Activated gamma-delta T cell treated with anti-CD3 and anti-CD28 coated beads, Interleukin-2, amount 50 U/mL, for 16 hours (primary cell): ENCODE measurements around the gene WFDC1.

Source experiments
- DNase-seq: peaks from one replicate; pipeline ENCODE4 v3.0.0-alpha.2; 2020; ENCODE audit warnings: low read depth

The WFDC1 gene

GRCh38 chr16:84351630-84352029, 57.0 kb downstream of the WFDC1 start:
- no peak for DNase-seq

GRCh38 chr16:84354306-84354705, 59.6 kb downstream of the WFDC1 start:
- no peak for DNase-seq

- DNase-seq: no peak
Measured at GRCh38 chr16:84355149-84355548, 60.5 kb downstream of the WFDC1 start.

GRCh38 chr16:84356176-84356575, 61.5 kb downstream of the WFDC1 start:
- DNase-seq: no peak

GRCh38 chr16:84356591-84357116, 62.0 kb downstream of the WFDC1 start:
- no peak for DNase-seq

GRCh38 chr16:84357191-84357651, 62.5 kb downstream of the WFDC1 start:
- DNase-seq: no peak

GRCh38 chr16:84358601-84359295, 64.1 kb downstream of the WFDC1 start:
- no peak for DNase-seq

GRCh38 chr16:84359326-84359725, 64.6 kb downstream of the WFDC1 start:
- no peak for DNase-seq

GRCh38 chr16:84360170-84360569, 65.5 kb downstream of the WFDC1 start:
- no peak for DNase-seq

GRCh38 chr16:84360748-84361147, 66.1 kb downstream of the WFDC1 start:
- DNase-seq: no peak

GRCh38 chr16:84361546-84361945, 66.9 kb downstream of the WFDC1 start:
- no peak for DNase-seq

GRCh38 chr16:84362471-84362941, 67.8 kb downstream of the WFDC1 start:
- DNase-seq: no peak

- no peak for DNase-seq
Measured at GRCh38 chr16:84366208-84366607, 71.5 kb downstream of the WFDC1 start.

GRCh38 chr16:84367297-84367680, 72.6 kb downstream of the WFDC1 start:
- no peak for DNase-seq

- DNase-seq: no peak
Measured at GRCh38 chr16:84367750-84368307, 73.2 kb downstream of the WFDC1 start.

GRCh38 chr16:84368308-84368996, 73.8 kb downstream of the WFDC1 start, which contains the start of gene ATP2C2:
ATP2C2 (plus strand) TSS chr16:84368538; CDS start chr16:84368616, 78 bp downstream.
- DNase-seq: no peak

- DNase-seq: no peak
Measured at GRCh38 chr16:84369105-84369504, 74.4 kb downstream of the WFDC1 start.

GRCh38 chr16:84369938-84370627, 75.4 kb downstream of the WFDC1 start:
- no peak for DNase-seq

- no peak for DNase-seq
Measured at GRCh38 chr16:84370723-84371552, 76.3 kb downstream of the WFDC1 start.

GRCh38 chr16:84371553-84371865, 76.8 kb downstream of the WFDC1 start:
- no peak for DNase-seq

GRCh38 chr16:84373907-84374489, 79.3 kb downstream of the WFDC1 start:
- DNase-seq: no peak
